NCI-H2196 treated with DMSO at 0.1 percent for 48 hours (cell line): ENCODE data around the gene RPL22L1.
"Not testable (repeated sequence)": the region's sequence is repeated elsewhere in the genome, so short reads cannot be mapped to it uniquely, and the experiment has no call there.

Experiments used
- DNase-seq: peaks from one replicate; lab custom pipeline; 2025; ENCODE audit not compliant: unreplicated experiment; lab: John Stamatoyannopoulos, UW

Gene RPL22L1

DNA sequence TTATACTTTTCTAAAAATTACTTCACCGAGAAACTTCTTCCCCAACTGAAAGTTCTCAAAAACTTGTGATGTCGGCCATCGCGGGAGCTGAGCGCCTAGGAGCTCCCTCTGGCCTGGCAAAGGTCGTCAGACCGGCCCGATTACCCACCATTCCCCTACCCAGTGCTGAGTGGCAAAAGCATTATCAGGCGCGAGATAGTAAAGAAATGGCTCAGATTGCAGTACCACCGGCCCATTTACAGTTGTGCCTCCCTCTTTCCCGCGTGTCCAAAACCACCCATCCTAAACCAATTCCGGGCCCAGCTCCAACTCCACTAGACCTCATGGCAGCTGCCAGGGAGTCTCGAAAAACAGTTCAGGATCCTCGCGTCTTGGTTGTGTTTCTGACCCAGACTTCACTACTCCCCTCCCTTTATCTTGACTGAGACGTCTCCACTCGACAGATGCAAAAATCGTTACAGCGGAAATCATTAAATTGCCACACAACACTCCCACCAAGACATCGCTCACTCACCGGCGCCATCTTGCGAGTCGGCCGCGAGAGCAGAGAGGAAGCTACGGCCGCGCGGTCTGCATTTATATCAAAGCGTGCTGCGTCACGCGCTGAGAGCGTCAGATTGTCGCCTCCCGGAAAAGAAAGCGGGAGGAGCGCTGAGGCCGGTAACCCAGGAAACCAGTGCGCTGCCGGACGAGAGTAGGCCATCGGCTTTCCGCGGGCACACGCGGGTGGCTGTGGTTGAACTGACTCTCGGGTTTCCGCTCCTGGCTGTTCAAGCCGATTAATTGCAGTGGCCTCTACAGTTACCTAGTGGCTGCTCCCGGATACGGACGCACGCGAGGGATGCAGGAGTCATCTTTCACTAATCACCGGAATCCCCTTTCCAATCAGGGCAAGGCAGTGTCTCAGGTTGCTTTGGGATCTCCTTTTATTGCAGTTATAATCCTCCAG lies at the start of gene RPL22L1:
TSS of gene RPL22L1 (minus strand) at position 551 of the 949 bp plus-strand sequence. CDS start at position 523, 28 bp downstream.
- DNase-seq = no peak

DNA sequence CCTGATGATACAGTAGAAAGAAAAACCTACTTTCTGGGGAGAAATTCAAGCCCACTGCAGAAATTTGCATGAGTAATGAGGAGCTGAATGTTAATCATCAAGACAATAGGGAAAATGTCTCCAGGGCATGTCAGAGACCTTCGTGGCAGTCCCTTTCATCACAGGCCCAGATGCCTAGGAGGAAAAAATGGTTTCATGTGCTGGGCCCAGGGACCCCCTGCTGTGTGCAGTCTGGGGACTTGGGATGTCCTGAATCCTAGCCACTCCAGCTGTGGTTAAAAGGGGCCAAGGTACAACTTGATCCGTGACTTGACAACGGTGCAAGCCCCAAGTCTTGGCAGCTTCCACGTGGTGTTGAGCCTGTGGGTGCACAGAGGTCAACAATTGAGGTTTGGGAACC lies 48.7 kb upstream of the RPL22L1 start:
- DNase-seq = no peak

DNA sequence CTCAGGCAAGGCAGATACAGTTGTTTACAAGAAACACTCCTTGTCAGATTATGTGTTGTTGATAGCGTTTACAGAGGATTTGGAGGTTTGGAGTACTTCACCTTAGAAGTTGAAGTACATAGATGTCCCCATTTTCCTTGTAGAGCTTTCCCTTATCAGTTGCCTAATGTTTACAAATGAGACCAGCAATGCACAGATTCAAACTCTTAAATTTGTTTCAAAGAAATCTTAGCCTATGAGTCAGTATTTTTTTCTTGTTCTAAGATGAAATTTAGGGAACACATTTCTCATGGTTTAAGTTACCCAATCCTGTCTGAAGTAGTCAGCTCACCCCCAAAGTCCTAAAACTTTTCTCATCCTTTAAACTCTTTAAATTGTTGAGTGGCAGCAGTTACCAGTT lies 44.7 kb upstream of the RPL22L1 start:
- DNase-seq = no peak

DNA sequence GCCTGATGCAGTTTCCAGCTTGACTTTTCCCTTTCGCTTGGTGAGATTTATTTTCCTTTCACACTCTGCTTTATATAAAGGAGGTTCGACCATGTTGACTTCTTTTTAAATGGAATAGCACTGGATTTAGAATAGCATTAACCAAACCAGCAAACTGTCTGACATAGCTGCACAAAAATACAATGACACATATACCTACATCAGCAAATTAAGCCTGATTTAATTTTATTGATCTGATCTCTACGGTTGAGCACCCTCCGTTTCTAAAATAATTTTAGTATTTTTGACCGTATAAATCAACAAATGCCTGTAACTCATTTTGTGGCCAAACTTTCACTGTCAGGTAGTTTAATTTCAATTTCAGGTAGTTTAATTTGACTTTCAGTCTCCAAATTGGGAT lies 44.2 kb upstream of the RPL22L1 start:
- no peak for DNase-seq

DNA sequence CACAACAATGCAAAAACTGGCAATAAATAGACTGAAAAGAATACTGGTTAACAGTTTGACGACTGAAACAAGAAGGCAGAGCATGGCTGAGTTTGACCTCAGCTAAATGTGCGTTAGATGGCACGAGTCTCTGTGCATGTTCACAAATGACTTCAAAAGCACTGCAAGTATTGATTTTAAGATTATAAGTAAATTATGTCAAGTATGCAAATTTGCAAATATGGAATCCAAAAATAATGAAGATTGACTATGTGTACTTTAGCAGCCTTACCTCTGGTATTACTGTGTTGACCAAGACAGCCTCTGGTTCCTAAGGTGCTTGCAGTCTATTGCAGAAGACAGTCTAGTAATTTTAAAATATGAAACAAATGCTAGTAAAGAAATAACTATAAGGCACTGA lies 41.1 kb upstream of the RPL22L1 start:
- DNase-seq = no peak

DNA sequence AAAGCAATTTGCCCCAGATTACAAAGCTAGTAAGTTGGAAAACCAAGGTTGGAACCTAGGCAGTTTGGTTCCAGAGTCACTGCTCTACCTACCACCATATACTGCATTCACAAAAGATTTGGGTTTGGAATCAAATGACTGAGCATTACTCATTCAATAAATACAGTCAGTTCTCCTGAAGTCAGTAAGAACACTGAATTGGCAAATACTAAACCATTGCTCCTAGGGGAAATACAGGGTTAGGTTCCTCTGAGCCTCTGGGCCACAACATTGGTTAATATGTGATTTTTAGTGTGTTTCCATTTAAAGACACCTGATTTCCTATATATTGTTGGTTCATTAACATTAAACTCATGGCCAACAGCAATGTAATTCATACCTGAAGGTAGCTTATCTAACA lies 40.5 kb upstream of the RPL22L1 start:
- no peak for DNase-seq

DNA sequence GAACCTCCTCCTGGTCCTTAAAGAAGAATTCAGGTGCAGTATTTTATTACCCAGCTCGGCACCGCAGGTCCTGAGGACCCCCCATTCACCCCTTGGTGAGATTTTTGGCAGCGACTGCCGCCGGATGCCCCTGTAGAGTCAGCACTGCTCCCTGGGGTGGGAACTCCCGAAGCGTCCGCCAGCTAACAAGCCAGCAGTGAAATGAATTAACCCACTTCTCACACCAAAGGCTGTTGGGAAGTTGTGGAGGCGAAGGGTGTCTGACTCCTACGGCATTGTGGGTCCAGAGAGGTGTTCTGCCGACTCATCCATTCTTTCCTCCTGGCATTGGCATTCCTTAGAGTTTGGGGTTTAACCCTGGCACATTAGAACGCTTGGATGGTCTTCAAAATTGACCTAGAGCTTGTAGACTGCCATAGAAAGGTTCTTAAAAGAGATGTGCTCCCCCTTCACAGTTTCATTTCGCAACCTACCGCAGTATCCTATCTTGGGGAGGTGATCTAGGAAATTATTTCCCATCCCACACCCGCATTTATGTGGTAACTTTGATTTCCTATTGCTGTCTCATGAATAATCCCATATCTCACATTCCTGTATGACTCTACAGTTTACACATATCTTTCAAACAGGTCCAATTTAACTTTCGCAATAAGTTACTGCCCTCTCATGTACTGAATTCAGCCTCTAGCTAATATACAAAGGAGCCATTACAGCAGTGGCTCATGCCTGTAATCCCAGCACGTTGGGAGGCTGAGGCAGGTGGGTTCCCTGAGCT lies 39.3 kb upstream of the RPL22L1 start:
- DNase-seq = no peak

DNA sequence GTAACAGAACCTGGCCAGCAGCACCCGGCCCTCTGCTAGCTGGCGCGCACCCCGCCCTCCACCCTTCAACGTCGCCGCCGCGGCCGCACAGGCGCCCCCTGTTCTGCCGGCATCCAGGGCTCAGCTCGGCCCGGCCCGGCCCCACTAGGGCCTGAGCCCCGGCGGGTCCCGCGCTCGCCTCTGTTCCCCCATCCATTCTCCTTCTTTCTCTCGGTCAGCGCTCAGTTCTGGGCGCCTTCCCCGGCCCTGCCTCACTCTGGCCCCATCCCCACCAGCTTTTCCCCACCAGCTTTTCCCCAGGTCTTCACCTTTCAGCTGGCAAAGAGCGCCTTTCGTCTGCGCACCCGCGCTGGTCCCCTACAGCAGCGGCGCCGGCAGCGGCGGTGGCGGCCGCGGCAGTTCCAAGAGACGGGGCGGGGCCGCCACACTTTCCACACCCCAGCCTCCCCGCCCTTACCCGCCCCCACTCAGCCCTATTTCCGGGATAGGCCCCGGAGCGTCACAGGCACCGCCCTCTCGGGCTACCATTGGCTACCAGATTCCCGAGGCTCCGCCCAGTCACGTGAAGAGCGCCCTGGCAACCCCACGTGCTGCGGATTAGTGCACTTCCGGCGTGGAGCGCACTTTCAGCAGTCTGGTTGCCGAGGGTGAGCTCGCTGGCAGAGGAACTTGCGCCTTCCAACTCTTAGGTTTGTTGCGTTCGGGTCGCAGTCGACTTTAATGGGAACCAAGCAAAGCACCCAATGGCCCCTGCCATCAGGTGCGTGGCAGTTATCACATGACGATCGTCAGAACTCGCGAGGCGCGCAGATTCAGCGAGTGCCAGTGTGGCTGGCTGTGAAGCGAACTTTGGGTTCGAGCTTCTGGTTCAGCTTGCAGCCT lies 38.5 kb upstream of the RPL22L1 start, which contains the start of gene EIF5A2:
TSS of gene EIF5A2 (minus strand) at position 403 of the 882 bp plus-strand sequence. CDS start 831 bp downstream, outside the sequence.
- peak; percentile 96 for DNase-seq

DNA sequence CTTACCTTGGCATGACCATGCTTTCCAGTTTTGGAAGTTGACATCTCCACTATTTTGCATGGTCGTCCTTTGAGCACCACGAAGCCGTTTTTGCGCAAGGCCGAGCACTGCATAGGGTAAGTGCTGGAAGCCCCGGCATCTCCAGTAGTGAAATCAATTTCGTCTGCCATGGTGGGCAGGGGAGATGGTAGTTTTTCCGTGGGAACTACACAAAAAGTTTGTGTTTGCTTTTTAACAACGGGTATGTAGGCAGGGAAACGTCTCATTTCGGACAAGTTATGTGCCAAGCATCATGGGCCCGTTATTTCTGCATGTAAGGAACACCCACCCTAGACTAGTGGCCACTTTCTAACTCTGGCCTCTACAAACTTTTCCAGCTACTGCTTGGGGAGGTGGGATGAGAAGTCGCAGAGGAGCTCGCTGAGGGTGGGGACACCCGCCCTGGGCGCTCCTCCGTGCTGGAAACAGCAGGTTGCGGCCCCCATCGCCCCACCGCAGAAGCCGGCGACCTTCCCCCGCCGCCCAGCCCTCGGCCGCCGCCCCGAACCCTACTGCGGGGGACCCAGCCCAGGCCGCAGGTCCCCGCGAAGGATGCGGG lies 37.7 kb upstream of the RPL22L1 start:
- no peak for DNase-seq

DNA sequence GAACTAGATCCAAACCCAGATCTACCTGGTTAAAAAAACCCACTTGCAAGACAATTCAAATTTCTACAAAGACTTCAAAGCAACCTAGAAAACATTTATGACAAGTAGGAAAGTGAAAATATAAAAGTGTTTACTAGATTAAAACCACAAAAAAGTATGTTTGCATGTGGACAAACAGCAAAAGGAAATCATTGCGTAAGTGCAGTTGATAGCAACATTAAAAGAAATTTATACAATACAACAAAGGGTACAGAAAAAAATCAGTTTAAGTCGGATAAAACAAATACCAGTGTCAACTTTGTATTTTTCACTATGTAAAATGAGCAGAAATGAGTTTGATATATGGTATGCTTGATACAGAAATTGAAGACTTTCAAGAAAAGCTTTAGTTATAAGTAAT lies 35.9 kb upstream of the RPL22L1 start:
- no peak for DNase-seq

DNA sequence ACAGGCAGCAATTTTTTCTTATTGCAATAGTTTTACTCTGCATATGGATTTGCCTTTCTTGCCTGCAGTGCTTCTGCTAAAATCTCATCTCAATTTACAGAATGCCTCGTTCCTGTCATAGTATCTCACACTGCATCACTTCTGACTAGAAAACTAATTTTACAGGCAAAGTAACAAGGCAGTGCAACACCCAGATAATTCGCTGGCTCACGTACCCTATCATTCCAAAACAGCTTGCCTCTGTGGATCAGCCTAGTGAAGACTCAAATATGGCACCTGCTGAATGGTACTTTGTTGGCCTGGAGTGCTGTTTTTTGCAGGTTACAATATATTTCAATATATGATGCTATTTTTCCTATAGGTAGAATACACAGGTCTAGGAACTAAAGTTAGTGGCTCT lies 33.1 kb upstream of the RPL22L1 start:
- DNase-seq = no peak

DNA sequence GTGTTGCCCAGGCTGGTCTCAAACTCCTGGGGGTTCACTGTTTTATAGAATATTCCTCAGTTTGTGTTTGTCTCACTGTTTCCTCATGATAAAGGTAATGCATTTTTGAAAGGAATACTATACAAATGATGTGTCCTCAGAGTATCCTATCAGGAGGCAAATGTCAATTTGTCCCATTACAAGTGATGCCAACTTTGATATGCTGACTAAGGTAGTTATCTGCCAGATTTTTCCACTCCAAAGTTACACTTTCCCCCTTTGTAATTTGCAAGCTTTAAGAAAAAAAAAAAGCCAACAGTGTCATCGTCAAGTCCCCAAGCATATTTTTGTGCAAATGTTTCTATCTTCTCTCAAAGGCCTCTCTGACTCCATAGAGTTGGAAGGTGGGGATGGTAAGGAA lies 29.5 kb upstream of the RPL22L1 start:
- DNase-seq = no peak

DNA sequence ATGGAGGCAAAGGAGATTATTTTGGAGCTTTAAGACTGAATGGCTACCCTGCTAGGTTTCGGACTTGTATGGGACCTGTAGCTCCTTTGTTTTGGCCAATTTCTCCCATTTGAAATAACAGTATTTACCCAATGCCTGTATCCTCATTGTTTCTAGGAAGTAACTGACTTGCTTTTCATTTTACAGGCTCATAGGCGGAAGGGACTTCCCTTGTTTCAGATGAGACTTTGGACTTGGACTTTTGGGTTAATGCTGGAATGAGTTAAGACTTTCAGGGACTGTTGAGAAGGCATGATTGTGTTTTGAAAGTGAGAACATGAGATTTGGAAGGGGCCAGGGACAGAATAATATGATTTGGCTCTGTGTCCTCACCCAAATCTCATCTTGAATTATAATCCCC lies 28.0 kb upstream of the RPL22L1 start:
- no peak for DNase-seq

DNA sequence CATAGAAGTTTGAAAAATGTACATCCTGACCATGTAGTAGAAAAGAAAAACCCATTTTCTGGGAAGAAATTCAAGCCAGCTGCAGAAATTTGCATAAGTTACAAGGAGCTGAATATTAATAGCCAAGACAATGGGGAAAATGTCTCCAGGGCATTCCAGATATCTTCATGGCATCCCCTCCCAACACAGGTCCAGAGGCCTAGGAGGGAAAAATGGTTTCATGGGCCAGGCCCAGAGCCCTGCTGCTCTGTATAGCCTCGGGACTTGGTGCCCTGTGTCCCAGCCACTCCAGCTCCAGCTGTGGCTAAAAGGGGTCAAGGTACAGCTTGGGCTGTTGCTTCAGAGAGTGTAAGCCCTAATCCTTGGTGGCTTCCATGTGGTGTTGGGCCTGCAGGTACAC lies 27.2 kb upstream of the RPL22L1 start:
- not testable (repeated sequence) for DNase-seq

DNA sequence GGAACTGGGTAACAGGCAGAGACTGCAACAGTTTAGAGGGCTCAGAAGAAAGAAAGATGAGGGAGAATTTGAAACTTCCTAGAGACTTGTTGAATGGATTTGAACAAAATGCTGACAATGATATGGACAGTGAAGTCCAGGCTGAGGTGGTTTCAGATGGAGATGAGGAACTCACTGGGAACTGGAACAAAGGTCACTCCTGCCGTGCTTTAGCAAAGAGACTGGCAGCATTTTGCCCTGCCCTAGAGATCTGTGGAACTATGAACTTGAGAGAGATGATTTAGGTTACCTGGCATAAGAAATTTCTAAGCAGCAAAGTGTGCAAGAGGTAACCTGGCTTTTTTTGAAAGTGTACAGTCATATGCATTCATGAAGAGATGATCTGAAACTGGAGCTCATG lies 26.8 kb upstream of the RPL22L1 start:
- no peak for DNase-seq

DNA sequence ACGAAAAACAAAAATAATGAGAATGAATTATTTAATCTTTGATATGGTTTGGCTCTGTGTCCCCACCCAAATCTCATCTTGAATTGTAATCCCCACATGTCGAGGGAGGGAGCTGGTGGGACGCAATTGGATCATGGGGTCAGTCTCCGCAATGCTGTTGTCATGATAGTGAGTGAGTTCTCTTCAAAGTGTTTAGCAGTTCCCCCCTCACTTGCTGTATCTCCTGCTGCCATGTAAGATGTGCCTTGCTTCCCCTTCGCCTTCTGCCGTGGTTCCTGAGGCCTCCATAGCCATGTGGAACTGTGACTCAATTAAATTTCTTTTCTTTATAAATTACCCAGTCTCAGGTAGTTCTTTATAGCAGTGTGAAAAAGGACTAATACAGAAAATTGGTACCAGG lies 26.3 kb upstream of the RPL22L1 start:
- DNase-seq = not testable (repeated sequence)

DNA sequence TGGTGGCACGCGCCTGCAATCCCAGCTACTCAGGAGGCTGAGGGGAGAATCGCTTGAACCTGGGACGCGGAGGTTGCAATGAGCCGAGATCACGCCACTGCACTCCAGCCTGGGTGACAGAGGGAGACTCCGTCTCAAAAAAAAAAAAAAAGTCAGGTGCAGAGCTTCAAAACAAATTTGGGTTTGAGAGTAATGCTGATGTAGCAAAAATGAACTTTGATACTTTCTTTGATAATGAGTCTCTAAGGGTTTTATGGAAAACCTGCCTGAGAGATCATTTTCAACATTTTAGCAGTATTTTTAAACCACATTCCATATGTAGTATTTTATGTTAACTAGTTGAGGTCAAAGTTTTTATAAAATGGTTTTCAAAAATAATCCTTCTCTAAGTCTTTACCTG lies 23.9 kb upstream of the RPL22L1 start:
- no peak for DNase-seq

DNA sequence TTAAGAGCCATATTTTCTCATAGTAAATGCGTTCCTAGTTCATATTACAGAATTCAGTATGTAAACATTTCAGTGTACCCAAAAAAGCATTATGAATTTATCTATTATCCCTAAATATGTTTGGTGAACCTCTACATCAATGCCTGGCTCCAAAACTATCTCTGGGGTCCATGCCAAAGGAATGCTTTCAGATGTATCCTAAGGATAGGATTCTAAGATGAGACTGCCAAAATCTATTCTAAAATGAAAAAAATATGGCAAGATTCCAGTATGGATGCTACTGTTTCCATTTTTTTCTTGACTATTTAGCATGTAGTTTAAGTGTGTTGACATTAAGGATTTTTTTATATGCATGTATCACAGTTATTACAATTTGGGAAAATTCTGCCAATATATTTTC lies 19.6 kb upstream of the RPL22L1 start:
- no peak for DNase-seq

DNA sequence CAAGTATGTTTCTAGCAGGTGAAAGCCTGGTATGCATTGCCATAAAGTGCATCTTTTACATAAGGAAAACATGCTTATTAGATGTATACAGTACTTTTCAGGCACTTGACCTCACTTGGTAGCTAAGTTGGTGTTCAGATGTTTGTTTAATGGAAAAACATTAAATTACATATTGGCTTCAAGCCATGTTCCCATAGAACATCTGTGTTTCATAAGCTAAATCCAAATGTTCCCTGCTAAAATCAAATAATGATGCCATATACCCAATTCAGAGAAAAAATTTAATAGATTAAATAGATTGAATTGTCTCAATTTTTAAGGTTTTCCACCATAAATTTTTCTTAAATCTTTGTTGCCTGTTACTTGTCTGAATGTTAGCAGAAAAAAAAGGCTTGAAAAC lies 19.1 kb upstream of the RPL22L1 start:
- DNase-seq = no peak

DNA sequence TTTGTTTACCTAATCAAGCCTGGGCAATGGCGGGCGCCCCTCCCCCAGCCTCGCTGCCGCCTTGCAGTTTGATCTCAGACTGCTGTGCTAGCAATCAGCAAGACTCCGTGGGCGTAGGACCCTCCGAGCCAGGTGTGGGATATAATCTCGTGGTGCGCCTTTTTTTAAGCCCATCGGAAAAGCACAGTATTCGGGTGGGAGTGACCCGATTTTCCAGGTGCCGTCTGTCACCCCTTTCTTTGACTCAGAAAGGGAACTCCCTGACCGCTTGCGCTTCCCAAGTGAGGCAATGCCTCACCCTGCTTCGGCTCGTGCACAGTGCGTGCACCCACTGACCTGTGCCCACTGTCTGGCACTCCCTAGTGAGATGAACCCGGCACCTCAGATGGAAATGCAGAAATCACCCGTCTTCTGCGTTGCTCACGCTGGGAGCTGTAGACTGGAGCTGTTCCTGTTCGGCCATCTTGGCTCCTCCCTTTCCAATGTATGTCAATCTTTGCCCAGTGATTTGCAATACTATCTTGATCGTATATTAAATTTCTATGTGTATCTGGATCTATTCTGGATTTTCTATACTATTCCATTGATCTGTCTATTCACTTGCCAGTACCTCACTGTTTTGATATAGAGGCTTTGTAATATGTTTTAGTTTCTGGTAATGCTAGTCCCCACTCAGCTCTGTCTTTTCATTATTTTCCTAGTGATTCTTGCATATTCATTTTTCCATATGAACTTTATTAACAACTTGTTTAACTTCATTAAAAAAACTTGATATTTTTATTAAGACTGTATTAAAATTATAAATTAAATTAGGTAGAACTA lies 14.3 kb upstream of the RPL22L1 start:
- DNase-seq = not testable (repeated sequence)
